Epithelial cell of proximal tubule (primary cell): ENCODE results near the gene RPS3A. TPM values are rescaled to one million over a fixed set of nuclear protein-coding genes. Genes with fewer than 3 reads are reported as not detected.

ENCODE experiments used
- DNase-seq: peaks from one replicate; pipeline ENCODE4 v3.0.0-alpha.2; 2011; ENCODE audit warnings: low read depth
- H3K4me3 ChIP-seq: 2 replicates; pipeline ENCODE4 v1.5.1; 2011; ENCODE audit warnings: low read depth, mild to moderate bottlenecking, low read length
- total RNA-seq: library from RNA; depleted of rRNA; stranded (reverse); fragments of >200 nt; gene quantifications from 2 replicates; pipeline ENCODE4 v1.2.3, GENCODE V29; 2015
- TF ChIP-seq, protein P1 (sequence below): conservative IDR thresholded peaks from 2 replicates; pipeline ENCODE4 v1.5.1; 2012; ENCODE audit warnings: low read depth, mild to moderate bottlenecking, low read length

RPS3A gene
- total RNA-seq, 1 donor from 2014 or later, result 3,250 TPM

DNA sequence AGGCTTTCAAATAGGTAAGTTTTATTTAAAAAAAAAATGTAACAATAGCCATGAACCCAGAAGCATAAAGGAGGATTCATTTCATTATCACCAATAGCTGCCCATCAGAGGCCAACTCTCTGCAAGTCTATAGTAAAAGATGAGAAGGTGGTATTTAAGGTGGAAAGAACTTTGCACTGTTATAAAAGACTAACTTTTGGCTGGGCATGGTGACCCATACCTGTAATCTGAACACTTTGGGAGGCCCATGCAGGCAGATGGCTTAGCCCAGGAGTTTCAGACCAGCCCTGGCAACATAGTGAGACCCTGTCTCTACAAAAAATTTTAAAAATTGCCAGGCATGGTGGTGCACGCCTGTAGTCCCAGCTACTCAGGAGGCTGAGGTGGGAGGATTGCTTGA, 43.3 kb downstream of the RPS3A start:
- no peak overlapping the region for H3K4me3 ChIP-seq
- DNase-seq, result no peak
- TF ChIP-seq, protein P1, sequence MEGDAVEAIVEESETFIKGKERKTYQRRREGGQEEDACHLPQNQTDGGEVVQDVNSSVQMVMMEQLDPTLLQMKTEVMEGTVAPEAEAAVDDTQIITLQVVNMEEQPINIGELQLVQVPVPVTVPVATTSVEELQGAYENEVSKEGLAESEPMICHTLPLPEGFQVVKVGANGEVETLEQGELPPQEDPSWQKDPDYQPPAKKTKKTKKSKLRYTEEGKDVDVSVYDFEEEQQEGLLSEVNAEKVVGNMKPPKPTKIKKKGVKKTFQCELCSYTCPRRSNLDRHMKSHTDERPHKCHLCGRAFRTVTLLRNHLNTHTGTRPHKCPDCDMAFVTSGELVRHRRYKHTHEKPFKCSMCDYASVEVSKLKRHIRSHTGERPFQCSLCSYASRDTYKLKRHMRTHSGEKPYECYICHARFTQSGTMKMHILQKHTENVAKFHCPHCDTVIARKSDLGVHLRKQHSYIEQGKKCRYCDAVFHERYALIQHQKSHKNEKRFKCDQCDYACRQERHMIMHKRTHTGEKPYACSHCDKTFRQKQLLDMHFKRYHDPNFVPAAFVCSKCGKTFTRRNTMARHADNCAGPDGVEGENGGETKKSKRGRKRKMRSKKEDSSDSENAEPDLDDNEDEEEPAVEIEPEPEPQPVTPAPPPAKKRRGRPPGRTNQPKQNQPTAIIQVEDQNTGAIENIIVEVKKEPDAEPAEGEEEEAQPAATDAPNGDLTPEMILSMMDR, result no peak

DNA sequence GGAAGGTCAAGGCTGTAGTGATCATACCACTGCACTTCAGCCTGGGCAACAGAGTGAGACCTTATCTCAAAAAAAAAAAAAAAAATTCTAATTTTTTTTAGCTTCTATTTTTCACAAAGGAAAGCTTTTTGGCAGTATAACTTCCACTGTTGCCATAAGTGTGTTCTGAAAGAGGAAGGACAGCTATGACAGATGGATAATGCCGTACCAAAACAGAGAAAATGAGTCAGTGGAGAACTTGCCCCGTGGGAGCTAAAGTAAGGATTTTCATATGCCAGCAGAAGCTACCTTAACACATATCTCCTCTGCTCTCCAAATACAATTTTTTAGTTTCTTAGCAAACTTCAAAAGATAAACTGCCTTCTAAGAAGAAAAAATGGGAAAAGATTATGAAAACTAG, 43.7 kb downstream of the RPS3A start:
- TF ChIP-seq, protein P1, result no peak
- no peak overlapping the region for H3K4me3 ChIP-seq
- no peak for DNase-seq

DNA sequence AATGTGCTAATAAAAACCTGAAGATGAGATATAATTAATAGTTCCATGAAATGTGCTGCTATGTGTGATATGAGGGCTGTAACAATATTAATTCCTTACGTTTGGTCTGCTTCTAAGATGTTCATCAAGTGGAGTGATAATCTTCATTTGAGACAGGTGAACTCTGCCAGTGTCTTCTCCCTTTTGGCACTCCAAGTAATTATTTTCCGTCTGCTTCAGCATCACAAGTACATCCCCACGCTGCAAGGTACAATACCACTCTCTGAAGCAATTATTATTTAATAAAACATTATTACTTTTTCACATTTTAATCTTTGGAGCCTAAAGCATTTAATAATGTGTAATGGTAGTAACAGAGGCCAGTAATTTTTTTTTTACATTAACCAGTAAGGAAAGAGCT, 44.4 kb downstream of the RPS3A start:
- TF ChIP-seq, protein P1, result no peak
- no peak for DNase-seq
- H3K4me3 ChIP-seq, result no peak overlapping the region

DNA sequence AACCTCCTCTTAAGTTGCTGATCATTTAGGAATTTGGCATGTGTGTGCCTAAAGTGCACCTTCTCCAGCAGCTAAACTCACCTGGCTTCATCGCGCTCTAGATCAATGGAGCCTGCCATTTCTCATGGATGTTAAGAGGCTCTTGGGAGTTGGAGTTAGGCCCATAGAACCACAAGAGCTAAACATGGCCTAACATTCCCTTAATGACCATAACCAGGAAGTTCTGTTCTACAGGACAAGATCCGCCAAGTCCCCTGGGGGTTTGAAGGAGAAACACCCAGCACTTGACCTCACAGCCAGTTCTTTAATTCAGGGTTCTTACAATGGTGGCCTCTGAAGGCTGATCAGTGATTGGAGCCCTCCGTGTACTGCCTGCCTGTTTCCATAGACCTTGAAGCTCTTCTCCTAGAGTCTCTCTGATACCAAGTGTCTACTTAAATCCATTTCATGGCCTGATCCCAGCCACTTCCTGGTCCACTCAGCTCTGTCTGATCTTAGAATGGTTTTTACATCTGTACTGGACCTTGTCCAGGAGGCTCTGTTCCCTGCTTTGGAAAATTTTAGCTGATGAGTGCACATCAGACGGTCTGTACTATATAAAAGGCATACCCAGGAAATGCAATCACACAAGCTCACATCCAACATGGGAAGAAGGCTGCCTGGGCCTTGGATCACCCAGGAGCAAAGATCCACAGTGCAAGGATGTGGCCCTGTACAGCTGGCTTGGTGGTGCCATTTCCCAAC, 45.1 kb downstream of the RPS3A start:
- DNase-seq, result no peak
- TF ChIP-seq, protein P1, result no peak
- no peak overlapping the region for H3K4me3 ChIP-seq

DNA sequence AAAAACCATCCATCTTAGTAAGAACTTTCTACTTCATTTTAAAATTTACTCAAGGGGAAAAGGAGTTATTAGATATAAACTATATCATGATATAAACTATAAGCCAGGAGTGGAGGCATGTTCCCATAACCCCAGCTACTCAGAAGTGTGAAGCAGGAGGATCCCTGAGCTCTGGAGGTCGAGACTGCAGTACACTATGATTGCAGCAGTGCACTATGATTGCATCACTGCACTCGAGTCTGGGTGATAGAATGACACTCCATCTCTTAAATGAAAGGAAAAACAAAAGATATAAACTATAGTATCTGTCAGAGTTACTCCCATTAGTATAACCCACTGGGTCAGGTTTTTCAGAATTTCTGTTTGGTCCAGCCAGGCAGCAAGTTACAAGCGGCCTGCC, 47.6 kb downstream of the RPS3A start:
- no peak overlapping the region for H3K4me3 ChIP-seq
- no peak for DNase-seq
- TF ChIP-seq, protein P1, result no peak

DNA sequence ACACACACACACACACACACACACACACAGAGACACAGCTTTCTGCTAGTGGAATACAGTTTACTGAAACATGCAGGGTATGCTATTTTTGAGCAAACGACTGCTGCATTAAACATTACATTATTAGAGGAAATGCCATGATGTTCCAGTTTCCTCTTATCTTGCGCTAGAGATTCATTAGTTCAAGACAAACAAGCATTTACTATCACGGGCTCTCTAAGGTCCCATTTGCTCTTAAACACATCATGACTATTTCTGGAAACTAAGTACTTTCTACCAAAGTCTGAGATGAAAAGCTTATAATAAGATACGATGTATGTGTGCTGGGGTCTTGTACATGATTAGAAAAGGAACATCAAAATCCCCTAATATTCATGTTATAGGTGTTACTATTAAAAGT, 48.8 kb downstream of the RPS3A start:
- H3K4me3 ChIP-seq, result no peak overlapping the region
- DNase-seq, result no peak
- TF ChIP-seq, protein P1, result no peak
